NCI-H345 (cell line): Measurements from ENCODE around the gene RRM2.

ENCODE experiments used
- DNase-seq: peaks from one replicate; lab custom pipeline; 2025; lab: John Stamatoyannopoulos, UW

The RRM2 gene

DNA sequence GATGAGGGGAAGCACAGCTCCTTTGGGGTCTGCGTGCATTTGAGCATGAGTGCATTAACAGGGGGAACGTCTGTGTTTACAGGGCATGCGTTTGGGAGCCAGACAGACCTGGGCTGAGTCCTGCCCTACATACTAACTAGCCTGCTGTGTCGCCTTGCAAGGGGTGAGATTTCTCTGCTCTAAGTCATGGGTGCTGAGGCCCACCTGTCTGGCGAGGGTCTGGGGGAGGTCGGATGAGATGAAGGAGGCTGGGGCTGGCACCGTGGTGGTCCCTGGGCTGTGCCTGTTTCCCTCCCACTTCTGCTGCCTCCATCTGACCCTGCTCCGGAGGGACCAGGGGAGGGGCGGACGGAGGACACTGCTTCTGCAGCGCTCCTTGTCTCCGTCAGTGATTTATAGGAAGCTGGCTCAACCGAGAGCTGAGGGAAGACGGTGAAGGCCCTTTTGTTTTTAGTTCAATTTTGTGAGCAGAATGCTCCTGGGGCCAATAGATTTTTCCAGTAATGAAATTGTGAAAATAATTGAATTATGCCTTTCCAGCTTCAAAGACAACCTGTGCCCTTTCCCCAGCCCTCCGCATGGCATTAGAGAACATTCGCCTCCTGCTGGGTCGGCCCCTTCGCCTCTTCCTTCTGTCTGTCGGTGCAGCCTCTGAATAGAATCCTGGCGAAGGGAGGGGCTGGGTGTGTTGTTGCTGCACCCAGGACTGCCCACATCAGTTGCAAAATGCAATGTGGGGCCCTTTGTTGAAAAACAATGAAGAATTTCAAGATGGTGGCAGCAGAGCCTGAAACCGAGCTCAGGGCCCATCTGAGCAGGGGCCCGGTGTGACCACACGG is 49.7 kb downstream of the RRM2 start:
- DNase-seq, result no peak

DNA sequence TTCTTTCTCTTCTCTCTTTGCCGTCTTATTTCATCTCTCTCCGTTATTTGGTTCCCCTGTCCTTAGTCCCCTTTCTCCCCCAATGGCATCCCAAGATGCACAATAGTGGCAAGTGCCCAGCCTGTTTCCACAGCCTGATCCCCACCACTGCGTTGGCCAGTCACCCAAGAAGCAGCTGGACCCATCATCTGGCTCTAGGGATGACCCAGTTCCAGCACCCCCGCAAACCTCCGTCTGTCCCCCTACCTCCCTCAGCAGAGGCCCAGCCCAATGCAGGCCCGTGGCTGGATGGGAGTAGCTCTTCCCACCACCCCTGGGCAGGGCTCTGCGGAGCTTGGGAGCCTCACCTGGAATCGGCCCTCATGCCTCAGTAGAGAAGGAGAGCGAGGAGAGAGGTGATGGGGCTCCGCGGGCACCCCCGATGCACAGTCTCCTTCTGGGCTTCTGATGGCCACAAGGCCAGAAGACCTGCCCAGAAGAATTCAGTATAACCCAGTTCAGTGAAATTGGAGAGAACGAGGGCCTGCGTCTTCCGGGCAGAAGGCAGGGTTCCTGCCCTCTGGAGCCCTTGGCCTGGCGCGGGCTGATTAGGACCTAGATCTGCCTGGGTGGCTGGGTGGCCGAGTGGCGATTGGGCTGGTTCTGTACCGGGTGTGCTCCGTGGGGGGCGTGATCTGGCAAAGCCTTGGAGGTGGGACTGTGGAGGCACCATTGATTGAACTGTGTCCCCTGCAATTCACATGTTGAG is 50.9 kb downstream of the RRM2 start:
- DNase-seq, result no peak

DNA sequence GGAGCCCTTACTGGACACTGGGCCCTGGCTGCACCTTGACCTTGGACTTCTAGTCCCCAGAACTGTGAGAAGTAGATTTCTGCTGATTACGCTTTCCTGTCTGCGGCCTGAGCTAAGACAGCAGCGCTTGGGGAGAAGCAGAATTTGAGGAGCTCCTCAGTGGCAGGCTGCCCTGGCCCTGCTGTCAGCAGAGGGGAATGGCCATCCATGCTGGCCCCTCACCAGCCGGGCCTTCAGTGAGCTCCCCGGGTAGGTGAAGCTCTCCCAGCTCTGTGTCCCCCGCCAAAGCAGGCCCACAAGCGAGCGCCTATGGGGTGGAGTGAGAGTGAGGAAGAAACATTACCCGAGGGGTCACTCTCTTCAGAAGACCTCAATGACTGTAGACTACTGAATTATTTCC is 51.6 kb downstream of the RRM2 start:
- no peak for DNase-seq

DNA sequence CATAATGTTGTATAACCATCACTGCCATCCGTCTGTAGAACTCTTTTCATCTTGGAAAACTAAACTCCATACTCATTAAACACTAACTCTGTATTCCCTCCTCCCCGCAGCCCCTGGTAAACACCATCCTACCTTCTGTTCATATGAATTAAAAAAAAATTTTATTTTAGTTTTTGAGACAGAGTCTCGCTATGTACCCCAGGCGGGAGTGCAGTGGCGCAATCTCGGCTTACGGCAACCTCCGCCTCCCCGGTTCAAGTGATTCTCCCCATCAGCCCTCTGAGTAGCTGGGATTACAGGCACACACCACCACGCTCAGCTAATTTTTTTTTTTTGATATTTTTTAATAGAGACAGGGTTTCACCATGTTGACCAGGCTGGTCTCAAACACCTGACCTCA is 52.9 kb downstream of the RRM2 start:
- no peak for DNase-seq

GRCh38 chr2:10178751-10179150 is 56.2 kb downstream of the RRM2 start:
- DNase-seq, result no peak

DNA sequence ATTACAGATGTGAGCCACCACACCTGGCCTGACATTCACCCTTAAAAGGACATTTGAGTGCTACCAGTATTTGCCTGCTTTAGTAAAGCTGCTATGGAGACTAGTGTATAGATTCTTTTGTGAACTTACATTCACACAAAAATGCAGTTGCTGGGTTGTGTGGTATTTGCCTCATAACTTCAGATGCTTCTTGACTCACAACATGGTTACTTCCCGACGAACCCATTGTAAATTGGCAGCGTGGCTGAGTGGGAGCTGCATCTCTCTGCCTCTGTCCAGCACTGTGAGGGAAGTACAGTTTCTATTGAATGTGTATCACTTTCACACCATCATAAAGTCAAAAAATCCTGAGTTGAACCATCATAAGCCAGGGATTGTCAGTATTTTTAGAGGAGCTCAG is 56.9 kb downstream of the RRM2 start:
- DNase-seq, result no peak

- no peak for DNase-seq
Measured at GRCh38 chr2:10180229-10180628, 57.7 kb downstream of the RRM2 start.
